GM18526 (cell line): ENCODE results near the gene SLC8A3.

ENCODE experiments used
- POLR2A ChIP-seq: IDR thresholded peaks from 3 replicates; pipeline ENCODE4 v1.6.1; 2011; ENCODE audit not compliant: insufficient read length; ENCODE audit errors: extremely low read depth

Gene SLC8A3

DNA sequence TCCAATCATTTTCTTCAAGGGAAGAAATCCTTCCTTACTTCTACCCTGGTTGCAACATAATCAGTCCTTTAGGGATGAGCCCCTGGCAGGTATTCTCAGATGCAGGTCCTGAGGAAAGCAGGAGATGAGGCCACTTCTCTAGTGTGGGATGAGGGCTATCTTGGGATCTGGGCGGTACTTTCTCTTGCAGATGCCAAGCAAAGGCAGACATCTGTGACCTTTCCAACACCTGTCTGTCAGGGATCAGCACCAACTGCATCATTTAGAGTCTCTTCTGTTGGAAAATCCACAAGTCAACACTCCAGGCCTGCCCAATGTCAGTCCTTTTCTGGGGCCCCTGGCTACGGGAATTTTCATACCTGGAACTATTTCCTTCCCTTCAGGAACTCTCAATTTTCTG lies 129.2 kb downstream of the SLC8A3 start:
- no peak for TF ChIP-seq POLR2A

DNA sequence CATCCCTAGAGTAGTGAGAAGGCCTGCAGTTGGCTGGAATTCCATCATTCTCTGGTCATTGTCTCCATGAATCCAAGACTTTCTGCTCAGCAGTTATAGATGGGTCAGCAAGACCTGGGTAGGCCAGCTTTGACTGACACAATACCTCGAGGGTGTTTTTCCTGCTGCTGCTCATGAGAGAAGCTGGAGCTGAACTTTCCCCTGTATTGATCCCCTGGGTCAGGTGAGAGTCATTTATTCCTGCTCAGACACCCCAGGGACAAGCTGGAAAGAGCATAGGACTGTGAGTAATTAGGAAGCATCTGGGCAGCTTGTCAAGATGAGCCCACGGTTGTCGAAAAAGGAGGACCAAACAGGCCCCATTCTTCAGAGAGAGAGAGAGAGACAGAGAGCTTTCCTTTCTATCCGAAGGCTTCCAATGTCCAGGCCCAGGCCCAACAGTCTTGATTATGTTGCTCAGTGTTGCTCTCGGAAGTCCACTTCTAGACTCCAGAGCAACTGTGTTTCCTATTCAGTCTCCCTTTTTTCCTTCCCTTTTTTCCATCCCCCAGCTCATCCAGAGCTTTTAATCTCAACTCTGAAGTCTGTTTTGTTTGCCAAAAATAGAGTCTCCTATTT lies 131.1 kb downstream of the SLC8A3 start:
- TF ChIP-seq POLR2A: no peak

DNA sequence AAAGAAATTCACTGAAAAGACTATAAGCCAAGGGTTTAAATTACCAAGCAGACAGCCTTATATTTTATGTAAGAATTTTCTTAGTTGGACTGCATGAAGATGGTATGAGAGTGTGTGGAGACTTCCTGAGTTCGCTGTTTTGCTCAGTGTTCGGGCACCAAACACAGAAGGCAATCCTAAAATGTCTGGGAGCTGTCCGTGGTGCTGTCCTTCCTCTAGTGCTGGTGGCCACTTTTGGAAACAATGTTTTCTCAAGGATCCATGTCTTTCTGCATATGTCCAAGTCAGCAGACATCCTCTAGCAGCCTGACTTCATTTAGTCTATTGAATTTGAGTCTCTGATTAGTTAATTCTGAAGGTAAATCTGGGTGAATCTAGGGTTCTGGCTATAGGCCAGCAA lies 135.8 kb downstream of the SLC8A3 start:
- TF ChIP-seq POLR2A: no peak

DNA sequence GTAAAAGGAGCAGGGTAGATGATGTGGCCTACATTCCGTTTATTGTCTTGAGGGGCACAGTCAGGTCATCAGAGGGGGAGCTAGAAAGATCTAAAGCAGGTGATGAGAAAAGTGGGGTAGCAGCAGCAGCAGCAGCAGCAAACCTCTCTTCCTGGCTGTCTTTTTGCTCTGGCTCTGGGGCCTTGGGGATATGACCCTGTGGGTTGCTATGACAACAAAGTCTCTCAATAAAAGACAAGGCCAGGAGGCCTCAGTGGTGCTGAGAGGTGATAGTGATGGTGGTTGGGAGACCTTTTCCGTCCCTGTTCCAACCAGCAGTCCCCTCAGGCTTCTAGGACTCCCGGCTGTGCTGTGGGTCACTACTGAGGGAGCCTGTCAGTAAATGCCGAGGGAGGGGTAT lies 138.6 kb downstream of the SLC8A3 start:
- no peak for TF ChIP-seq POLR2A

DNA sequence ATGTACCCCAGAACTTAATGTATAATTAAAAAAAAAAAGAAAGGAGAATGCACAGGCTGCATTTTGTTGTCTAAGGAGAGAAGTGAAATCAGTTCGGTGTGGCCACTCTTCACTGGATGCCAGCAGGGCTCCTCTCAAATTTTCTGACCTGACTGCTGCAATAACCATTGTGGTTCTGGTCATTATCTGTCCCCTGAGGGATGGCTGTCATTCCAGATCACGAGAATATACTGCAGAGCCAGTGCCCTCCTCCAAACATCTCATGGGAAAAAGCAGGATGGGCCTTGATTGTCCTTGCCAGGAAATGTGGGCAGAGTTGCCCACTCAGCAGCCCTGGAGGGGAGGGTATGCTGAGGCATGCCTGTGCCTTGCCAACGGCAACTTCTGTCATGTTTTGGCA lies 139.1 kb downstream of the SLC8A3 start:
- TF ChIP-seq POLR2A: no peak

DNA sequence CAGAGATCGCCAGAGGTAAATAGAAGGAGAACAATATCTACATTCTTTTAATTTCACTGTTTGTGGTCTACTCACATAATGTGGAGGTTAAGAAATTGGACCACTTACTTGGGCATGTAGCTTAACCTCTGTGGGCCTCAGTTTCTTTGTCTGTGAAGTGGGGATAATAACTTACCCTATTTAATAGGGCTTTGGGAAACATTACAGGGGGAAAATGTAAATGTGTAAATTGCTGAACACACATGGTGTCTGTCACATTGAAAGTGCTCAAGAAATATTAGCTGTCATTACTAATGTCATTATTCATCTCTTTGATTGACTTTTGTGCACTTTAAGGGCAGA lies 140.5 kb downstream of the SLC8A3 start:
- no peak for TF ChIP-seq POLR2A

DNA sequence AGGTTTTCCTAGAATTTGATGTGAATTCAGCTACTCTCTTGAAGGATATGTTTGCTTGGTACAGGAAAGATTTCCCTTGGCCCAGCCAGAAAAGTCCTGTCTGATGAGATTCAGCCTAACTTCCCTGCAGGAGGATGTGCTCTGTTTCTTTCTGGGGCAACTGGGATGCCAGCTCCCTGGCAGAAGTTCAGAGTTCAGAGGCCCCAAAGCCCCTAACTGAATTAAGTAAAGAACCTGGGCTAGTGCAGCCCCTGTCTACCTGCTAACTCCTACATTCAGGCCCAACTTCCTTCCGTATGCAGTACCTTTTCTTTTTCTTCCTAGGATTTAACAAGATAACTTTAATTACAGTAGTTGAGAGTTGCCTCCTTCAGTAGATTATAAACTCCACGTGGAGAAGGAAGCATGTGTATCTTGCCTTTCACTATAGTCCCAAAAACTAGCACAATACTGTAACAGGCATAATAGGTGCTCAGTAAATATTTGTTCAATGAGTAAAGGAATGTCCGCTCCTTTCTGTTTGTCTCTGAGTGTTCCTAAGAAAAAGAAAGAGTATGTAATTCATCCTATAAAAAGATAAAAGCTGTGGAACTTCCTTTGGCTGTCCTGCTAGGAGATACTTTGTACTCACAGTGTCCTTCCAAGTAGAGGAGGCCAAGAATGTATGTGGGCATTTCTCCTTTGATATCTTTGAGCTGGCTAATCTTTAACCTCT lies 141.0 kb downstream of the SLC8A3 start:
- TF ChIP-seq POLR2A: no peak

DNA sequence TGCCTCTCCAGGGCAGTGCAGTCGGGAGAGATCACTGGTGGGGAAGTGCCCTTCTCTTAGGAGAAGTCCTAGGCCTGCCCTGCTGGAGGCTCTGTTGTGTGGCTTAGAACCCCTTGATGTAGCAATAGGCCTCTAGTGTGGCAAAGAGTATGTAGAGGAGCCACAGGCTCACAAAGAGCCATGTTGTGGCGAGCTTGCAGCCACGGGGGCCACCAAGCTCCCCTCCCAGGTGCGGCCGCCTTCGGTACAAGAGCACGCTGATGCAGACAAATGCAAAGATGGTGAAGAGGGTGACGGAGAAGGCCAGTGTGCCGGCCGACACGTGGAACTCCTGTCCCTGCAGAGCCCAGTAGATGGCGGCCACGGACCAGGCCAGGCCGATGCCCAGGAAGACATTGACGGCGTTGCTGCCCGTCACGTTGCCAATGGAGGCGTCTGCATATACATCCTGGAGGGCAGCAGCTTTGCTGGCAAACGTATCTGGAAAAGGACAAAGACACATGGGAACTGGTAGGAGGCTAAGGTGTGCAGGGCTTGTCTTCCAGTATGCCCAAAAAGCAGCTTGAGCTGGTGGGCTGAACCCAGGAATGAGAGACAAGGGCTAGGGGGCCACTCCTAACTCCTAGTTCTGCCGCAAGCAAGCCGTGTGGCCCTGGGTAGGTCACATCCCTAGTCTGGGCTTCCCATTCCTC lies 142.8 kb downstream of the SLC8A3 start:
- no peak for TF ChIP-seq POLR2A

DNA sequence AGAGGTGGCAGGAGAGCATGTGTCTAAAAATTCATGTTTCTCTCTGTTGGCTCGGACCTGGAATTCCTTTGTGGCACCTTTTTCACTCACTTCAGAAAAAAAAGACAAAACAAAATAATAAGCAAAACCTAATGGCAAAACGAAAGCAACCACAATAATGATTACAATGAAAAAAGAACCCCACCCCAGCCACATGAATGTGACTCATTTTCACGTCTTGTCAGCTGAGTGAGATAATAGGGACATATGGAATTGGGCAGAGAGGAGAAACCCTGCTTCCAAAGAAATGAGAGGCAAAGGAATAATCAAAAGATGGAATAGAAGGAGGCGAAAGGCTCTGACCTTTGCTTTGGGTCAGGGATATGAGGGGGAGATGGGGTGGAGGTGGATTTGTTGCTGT lies 143.4 kb downstream of the SLC8A3 start:
- TF ChIP-seq POLR2A: no peak

DNA sequence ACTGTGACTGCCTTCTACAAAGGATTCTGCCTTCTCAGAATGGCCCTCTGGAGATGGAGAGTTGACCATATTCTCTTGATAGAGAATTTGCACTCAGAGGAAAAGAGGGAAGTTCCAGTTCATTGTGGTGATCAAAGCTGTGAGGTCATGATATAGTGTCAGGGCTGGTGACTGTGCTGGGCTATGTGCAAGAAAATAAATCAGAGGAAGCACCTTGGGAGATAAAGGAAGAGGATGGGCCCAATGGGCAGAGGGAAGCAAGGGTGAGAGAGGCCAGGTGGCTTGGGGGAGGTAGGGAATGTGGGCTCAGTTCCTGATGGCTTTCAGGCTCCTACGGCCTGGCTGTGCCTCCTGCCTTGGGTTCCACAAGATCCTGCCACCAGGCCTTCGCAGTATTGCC lies 145.8 kb downstream of the SLC8A3 start:
- no peak for TF ChIP-seq POLR2A

DNA sequence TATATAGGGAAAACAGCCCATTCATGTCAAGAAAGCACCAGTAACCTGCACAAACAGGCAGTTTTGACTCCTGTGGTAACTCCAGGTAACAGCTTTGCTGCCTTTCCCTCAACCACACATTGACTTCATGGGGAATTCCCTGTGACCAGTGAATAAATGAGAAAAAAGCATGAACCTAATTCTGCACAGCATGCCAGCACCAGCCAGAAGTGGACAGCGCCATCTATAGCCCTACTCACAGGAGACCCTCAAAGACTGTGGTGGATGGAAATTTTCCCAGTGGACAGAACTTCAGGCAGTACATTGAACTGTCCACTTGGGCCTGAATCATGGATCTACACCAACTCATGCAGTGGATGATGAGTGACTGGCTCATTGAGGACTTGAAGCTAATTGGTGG lies 152.1 kb downstream of the SLC8A3 start:
- TF ChIP-seq POLR2A: no peak

DNA sequence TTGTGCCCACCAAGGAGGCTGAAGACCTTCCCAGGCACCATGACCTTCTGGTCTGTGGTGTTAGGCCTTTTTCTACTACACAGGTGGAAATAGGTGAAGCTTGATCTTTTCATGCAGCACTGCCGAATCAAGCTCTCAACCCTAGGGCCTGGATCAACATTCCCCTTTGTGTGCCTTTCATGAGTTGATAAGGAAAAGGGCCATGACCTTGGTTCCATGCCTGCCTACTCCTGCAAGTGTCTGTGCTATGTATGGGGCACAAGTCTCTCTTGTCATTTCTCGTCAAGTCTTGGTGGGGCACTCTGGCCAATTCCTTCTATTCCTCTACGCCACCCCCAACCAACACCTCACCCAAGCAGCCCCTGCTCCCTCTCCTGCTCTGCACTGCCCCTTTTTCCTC lies 154.5 kb downstream of the SLC8A3 start:
- no peak for TF ChIP-seq POLR2A

DNA sequence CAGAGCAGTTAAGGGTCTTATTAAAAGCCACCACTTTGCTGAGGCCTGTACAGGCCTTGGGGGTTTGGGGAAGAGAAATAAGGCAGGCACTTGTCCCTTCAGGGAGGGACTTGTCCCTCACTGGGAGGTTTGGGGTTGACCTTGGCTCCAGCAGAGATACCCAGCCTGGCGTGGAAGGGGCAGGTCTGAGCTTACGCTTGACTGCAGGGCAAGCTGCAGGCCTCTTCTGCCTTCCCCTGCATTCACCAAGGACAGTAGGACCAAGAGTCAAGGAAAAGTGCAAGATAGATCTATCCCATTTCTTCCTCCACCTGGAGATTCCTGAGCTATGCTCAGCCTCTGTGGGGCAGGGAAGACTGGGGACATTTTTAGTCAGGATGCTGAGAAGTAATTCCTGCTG lies 155.2 kb downstream of the SLC8A3 start:
- TF ChIP-seq POLR2A: no peak

DNA sequence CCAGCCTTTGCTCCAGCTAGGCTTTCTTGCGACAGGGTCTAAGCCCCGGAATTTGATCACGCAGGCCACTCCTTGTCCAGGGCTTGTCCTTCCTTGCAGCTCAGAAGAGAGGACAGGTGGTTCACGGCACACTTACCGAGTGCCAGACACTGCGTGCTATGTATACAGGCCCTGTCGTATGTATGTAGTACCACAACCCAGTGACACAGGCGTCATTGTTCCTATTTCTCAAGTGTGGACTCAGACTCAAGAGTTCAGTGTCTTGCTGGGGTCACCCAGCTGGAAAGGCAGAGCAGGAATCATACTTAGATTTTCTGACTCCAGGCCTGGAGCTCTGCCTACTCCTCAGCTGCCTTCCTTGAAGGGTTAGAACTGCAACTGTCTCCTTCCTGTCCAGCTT lies 155.6 kb downstream of the SLC8A3 start:
- no peak for TF ChIP-seq POLR2A

DNA sequence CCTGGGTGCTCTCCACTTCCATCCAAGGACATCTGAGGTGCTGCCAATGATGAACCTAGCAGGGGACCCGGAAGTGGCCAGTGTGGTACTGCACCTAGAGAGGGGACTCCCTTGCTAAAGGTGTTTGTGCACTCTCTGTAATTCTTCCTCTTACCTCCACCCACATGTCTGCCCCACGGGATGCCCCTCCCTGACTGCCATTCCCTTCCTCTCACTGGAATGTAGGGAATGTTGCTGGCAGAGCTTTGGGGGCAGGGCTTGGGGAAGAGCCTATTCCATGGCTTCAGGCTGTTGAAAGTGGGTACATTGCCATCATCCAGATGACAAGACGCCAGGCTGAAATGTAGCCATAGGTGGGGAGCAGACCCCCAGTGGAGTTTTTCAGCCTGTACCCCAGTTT lies 156.3 kb downstream of the SLC8A3 start:
- no peak for TF ChIP-seq POLR2A

DNA sequence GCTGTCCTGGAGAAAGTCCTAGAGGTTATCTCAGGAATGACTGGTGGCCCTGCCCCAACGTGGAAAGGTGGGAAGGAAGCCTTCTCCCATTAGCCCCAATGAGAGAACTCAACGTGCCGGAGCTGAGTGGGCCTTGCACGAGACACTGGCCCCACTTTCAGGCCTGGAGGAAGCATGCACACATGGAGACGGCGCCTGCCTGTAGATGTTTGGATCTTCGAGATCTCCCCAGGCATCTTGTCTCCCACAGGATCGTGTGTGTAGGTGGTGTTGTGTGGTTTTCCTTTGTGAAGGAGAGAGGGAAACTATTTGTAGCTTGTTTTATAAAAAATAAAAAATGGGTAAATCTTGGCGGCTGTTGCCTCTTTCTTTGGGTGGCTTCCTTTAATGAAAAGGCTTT lies 156.7 kb downstream of the SLC8A3 start:
- no peak for TF ChIP-seq POLR2A
